GM21381 (cell line): ENCODE data around the gene SLC25A26.
"Not testable (repeated sequence)": the region's sequence is repeated elsewhere in the genome, so short reads cannot be mapped to it uniquely, and the experiment has no call there.

ENCODE experiments used
- ATAC-seq: cut with Tn5 transposase; IDR thresholded peaks from one replicate; pipeline ENCODE4 v1.9.1; 2021; ENCODE audit warnings: mild to moderate bottlenecking, moderate library complexity; ENCODE audit not compliant: unreplicated experiment

Gene SLC25A26

DNA sequence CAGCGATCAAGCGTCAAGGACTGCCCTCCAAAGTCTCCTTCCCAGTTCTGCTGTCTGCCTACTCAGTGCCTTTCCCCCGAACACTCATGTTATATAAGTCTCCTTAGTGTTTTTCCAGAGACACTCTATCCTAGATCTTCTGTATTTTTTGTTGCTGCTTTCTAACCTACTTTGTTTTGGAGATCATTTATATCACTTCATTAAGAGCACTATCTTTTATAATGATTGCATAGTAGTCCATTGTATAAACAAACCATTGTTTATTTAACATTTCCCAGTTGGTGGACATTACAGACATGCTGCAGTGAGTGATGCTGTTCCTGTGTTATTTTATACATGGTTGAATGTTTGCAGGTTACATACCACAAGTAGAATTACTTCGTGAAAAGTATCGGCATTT, 47.1 kb downstream of the SLC25A26 start:
- ATAC-seq = no peak

DNA sequence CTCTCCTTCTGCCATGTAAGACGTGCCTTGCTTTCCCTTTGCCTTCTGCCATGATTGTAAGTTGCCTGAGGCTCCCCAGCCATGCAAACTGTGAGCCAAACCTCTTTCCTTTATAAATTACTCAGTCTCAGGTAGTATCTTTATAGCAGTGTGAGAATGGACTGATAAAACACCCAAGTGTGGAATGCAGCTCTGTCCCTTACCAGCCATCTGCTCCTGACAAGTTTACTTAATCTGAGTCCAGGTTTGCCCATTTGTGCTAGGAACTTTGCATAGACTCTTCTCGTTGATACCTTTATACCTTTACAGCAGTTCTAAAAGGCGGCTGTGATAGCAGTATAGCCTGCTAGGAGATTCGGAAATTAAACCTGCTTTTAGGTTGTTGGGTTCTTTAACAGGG, 48.1 kb downstream of the SLC25A26 start:
- no peak for ATAC-seq

DNA sequence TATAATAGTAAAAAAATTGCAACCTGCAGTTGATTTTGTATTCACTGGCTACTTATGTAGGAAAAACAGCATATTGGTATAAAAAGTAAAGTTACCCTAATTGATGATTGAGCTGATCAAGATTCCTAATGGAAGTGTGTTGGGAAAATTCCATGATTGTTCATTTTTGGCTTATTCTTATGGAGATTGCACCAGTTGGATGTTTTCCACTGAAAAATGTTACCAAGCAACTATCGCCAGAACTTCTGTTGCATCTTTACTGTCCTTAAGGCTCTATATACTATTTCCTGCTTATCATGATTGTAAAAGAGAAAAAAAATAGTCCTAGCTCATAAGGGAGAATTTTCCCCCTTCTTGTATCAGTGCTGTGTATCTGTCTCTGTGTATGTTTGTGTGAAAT, 48.6 kb downstream of the SLC25A26 start:
- no peak for ATAC-seq

DNA sequence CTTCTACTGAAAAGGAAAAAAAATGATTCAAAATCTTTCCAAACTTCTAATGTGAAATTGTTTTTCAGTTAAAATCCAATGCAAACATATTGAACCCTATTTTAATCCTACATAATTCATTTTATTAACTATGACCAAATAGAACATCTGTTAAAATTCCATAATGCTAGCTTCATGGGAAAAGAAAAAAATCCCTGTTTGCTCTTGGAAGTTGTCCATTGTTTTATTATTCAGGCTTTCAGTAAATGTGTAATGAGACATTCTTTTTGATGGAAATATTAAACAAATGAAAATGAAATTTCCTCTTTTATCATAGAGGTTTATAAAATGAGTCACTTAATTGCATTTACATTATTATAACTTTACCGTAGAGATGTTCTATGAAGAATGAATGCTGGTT, 49.5 kb downstream of the SLC25A26 start:
- no peak for ATAC-seq

DNA sequence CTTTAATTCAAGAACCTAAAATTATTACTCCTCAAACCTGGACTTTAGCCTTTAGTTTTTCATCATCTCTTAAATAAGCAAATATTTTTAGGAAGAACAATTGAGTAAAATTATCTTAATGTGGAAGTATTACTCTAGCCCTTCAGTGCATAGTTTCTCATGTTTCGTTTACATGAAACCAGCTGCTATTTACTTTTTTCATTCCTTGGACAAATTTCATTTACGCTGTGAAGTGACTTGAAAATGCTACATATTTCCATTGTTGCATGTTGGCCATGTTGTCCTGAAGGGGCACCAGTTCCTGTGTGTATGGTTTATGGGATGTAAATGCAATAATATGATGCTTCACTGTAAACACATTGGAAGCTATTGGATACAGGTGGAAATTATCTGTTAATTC, 49.9 kb downstream of the SLC25A26 start:
- no peak for ATAC-seq

DNA sequence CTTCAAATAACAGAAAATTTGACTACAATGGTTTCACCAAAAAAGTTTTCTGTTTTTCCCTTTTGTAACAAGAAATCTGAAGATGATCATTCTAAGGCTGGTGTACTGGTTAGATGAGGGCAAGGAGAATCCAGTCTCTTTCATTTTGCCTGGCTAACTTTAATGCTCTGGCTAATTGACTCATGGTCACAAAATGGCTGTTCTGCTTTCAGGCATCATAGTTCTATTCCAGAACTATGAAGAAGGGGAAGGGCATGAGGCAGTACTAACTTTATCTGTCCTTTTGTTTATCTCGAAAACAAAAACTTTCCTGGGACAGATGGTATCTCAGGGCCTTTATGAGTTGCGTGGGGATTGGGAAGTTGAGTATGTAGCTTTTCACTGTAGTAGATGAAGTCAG, 50.4 kb downstream of the SLC25A26 start:
- ATAC-seq = no peak

DNA sequence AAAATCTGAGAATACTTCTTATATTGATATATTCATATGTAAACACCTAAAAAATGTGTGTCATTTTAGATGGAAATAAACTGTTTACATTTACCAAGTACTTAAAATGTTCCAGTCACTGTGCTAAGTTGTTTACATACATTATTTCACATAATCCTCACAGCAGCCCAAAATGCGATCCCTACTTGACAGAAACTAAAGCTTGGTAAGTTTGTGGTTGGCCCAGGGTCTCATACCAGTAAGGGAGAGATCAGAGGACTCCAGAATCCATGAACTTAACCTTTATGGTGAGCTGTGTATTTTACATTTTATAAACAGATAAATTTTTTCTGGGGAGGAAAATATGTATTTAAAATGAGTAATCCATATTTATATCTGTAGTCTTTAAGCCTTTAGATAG, 51.2 kb downstream of the SLC25A26 start:
- ATAC-seq = no peak

DNA sequence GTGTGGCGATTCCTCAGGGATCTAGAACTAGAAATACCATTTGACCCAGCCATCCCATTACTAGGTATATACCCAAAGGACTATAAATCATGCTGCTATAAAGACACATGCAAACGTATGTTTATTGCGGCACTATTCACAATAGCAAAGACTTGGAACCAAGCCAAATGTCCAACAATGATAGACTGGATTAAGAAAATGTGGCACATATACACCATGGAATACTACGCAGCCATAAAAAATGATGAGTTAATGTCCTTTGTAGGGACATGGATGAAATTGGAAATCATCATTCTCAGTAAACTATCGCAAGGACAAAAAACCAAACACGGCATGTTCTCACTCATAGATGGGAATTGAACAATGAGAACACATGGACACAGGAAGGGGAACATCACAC, 54.0 kb downstream of the SLC25A26 start:
- ATAC-seq = not testable (repeated sequence)

DNA sequence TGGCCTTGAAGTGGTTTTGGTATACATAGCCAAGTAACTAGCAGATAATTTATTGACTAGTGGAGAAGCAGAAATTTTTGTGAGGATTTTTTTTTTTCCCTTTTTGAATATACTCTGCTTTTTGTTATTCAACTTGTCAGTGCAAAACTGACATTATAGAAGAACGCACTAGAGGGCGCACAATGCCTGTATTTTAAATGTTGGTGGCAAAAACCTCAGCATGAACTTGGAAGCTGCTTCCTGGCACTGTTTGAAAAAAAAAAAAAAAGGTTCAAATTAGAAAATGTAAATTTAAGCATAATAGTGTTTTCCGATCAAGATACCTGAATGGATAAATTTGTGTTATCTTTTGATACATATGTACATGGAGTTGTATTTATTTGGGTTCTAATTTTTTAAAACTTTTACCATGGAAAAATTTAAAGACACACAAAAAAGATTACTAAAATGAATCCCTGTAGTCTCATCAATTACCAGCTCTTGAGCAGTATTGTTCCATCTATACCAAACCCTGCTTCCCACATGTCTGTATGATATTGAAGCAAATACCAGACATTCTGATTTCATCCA, 56.0 kb downstream of the SLC25A26 start:
- peak; percentile 74 for ATAC-seq

DNA sequence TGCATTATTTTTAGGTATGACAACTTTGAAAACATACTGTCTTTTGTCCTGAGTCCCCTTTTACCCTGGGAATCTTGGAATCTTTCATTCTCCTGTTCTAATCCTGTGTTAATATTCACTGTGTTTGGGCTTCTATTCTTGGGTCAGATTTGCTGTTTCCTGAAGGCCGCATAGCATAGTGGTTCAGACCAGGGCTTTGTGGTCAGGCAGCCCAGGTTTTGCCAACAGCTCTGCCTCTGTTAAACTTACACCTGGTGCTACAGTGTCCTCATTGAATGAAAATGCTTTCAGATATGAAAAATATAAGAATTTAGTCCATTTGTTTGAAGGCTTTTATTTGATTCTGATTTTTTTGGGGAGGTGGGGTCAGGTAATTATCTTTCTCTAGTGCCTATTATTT, 58.4 kb downstream of the SLC25A26 start:
- ATAC-seq = no peak

DNA sequence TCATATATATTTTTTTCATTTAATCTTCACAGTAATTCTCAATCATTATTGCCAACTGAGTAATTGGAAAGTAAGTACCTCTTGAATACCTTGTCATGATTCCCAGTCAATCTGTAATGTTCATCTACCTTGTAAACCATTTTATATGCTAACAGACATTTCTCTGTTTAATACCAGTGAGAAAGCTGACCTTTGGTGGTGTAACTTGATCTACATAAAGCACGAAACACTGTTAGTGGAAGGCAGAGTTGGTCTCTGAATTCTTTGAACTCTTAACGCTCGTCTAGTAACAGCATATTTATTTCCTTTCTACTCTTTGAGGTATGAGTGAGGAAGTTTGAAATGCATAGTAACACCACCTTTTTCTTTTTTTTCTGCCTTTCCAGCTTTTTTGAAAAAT, 59.5 kb downstream of the SLC25A26 start:
- ATAC-seq = no peak

DNA sequence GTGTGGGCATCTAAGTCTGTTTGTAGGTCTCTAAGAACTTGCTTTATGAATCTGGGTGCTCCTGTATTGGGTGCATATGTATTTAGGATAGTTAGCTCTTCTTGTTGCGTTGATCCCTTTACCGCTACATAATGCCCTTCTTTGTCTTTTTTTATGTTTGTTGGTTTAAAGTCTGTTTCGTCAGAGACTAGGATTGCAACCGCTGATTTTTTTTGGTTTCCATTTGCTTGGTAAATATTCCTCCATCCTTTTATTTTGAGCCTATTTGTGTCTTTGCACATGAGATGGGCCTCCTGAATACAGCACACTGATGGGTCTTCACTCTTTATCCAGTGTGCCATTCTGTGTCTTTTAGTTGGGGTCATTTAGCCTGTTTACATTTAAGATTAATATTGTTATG, 71.1 kb downstream of the SLC25A26 start:
- ATAC-seq = not testable (repeated sequence)

DNA sequence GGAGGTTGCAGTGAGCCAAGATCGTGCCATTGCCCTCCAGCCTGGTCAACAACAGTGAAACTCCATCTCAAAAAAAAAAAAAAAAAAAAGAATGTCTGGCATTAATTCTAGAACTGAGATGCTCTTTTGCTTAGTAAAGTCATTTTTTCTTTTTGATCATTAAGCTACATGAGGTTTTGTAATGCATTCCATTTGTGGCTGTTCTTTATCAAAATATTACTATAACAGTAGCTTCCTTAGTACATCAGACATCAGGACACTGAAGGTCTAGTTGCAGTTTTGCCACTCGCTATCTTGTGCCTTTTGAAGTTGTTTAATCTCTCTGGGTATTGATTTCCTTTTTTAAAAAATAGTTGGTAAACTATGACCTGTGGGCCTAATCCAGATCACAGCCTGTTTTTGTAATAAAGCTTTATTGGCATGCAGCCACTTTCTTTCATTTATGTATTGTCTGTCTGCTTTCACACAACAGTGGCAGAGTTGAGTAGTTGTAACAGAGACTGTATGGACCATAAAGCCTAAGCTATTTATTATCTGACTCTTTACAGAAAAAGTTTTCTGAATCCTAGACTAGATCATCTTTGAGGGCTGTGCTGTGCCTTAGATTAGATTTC, 76.6 kb downstream of the SLC25A26 start:
- no peak for ATAC-seq

DNA sequence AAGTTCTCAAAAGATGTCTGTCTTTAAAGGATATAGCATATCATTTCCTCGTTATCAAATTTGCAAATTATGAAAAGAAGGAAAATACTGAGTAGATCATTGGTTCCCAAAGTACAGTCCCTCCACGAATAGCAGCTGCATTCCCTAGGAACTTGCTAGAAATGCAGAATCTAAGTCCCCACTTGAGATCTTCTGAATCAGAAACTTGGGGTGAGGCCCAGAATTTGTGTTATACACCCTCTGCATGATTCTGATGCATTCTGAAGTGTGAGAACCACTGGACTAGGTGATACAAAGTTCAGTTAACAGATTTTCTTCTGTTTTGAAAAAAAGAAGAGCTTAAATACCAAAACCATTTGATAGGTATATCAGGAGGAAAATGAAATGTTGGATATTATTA, 77.1 kb downstream of the SLC25A26 start:
- ATAC-seq = no peak

DNA sequence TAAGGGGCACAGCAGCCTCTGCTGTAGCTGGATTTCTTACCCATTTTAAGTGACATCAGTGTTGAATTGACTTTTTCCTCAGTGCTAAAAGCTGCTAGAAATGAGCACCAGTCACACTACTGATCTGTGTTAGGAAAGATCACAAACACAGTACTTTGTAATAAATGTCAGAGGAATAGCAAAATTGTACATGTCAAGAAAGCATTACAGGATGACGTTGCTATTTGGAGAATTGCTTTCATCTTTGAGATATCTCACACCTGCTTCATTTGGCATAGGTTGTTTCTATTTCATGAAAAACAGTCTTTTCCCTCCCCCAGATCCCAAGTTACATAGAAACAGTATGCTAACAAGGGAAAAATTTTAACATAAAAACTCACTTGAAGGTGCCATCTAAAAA, 77.8 kb downstream of the SLC25A26 start:
- ATAC-seq = no peak

DNA sequence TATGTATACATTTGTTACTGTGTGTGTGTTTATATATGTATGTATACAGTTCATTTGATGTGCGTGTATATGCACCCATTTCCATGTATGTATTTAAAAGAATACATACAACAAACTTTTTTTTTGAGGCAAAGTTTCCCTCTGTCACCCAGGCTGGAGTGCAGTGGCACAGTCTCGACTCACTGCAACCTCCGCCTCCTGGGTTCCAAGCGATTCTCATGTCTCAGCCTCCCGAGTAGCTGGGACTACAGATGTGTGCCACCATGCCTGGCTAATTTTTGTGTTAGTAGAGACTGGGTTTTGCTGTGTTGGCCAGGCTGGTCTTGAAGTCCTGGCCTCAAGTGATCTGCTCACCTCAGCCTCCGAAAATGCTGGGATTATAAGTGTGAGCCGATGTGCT, 78.3 kb downstream of the SLC25A26 start:
- not testable (repeated sequence) for ATAC-seq

DNA sequence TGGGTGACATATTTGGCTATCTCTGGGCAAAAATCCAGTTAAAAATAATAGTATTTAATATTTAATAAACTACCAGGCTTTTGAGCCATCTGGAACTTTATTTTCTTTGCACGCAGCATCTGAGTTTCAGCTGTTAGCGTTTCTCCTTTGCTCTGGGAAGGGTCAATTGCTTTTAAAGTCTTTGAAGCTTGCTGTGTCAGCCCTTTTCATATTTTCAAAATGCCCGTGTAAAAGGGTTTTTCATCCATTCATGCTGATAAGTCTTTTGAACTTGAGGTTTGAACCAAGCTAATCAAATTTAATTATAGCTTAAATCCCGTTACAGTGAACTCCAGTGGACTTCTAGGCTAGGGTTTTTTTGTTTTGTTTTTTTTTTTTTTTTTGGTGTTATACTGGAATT, 79.1 kb downstream of the SLC25A26 start:
- no peak for ATAC-seq

DNA sequence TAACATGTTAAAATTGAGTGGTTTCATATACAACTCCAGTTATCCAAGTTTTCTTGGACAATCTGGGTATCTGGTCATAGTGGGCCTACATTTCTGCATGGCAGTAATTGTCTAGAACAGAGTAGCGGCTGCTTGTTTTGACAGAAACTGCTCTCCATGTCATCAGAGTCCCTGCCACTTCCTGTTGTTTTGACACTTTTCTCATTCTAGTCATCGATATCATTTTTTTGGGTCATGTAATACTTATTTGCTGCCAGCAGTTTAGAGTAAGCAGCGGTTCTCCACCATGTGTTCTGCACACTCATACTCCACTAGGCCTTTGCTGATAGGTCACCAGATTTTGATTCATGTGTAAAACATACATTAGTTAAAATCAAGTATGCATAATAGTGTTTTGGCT, 81.5 kb downstream of the SLC25A26 start:
- peak; percentile 61 for ATAC-seq

DNA sequence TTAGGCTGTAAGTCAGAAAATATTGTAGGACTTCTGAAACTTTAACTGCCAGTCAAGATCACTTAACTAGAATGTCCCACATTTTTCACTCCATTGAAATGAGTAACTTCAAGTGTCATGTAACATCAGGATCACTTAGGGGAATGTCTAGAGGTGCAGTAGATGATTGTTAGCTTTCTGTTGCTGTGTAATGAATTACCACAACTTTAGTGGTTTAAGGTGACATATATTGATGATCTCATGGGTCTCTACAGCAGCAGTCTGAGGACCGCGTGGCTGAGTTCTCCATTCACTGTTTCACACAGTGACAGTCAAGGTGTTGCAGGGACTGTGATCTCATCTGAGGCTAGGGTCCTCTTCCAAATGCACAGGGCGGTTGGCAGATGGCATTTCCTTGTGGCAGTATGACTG, 82.7 kb downstream of the SLC25A26 start:
- ATAC-seq = peak; percentile 79

DNA sequence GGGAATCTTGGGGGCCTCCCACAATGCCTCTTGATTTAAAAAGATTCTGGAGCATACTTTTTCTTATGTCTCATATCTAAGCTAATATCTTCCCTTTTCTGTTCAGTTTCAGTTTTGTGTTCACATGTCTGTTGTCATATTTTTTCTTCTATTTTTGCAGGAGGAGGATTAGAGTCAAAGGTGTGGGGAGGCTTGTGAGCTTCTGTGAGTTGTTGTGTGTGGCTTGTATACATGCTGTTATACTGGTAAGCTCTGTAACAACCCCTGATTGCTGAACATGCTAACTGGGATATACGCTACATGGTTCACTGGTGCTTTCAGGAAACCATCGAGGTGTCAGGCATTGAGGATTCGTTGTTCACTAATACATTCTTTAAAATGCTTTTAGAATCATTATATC, 83.5 kb downstream of the SLC25A26 start:
- ATAC-seq = no peak

DNA sequence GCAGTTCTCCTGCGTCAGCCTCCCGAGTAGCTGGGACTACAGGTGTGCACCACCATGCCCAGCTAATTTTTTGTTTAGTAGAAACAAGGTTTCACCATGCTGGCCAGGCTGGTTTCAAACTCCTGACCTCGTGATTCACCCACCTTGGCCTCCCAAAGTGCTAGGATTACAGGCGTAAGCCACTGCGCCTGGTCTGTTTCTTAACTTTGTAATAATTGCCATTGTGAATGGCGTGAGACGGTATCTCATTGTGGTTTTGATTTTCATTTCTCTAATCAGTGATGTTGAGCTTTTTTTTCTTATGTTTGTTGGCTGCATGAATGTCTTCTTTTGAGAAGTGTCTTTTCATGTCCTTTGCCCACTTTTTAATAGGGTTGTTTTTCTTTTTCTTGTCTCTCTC, 85.3 kb downstream of the SLC25A26 start:
- ATAC-seq = not testable (repeated sequence)

DNA sequence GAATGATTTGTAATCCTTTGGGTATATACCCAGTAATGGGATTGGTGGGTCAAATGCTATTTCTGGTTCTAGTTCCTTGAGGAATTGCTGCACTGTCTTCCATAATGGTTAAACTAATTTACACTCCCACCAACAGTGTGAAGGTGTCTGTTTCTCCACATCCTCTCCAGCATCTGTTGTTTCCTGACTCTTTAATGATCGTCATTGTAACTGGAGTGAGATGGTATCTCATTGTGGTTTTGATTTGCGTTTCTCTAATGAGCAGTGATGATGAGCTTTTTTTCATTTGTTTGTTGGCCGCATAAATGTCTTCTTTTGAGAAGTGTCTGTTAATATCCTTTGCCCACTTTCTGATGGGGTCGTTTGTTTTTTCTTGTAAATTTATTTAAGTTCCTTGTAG, 86.2 kb downstream of the SLC25A26 start:
- not testable (repeated sequence) for ATAC-seq

DNA sequence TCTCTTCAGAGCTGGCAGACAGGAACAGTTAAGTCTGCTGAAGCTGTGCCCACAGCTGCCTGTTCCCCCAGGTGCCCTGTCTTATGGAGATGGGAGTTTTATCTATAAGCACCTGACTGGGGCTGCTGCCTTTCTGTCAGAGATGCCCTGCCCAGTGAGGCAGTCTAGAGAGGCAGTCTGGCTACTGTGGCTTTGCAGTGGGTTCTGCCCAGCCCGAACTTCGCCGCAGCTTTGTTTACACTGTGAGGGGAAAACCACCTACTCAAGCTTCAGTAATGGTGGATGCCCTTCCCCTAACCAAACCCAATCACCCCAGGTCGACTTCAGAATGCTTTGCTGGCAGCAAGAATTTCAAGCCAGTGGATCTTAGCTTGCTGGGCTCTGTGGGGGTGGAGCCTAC, 91.2 kb downstream of the SLC25A26 start:
- no peak for ATAC-seq
